HG03442 (cell line): Measurements from ENCODE around the gene IL17RA.

Experiments
- ATAC-seq: cut with Tn5 transposase; IDR thresholded peaks from one replicate; pipeline ENCODE4 v1.9.1; 2021; ENCODE audit warnings: mild to moderate bottlenecking, moderate library complexity; ENCODE audit not compliant: unreplicated experiment

IL17RA gene

DNA sequence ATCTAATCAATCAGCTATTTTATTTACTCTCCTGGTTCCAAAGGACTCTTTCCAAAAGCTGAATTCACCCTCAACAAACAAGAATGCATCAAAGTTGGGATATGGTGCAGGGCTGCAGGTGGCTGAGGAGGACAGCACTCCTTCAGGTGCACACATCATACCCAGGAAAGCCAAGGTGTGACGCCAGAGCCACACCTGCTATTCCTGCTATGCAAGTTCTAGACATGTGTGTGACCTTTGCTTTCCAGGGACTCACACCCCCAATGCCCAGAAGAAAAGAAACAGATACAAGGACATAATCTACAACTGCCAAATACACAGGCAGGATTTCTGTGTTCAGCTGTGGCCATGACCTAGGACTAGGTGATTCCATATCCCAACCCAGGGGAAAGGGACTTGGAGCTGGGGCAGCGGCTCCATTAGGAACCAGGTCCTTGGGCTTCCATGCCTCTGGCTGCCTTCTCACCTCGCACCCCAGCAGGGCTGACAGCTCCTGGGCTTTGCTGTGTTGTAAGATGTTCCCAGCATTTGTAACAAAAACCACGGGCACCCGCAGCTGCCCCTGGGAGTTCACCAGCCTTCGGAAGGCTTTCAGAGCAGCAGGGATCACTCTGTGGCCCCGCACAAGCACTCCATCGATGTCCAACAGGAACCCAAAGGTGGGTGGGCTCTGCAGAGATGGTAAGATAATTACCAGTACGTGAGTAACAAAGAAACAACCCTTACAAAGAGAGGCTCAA is 64.4 kb downstream of the IL17RA start:
- ATAC-seq, result no peak

- no peak for ATAC-seq
Observed at GRCh38 chr22:17152340-17152739, 67.5 kb downstream of the IL17RA start.

GRCh38 chr22:17152971-17153370 is 68.2 kb downstream of the IL17RA start:
- ATAC-seq, result no peak

DNA sequence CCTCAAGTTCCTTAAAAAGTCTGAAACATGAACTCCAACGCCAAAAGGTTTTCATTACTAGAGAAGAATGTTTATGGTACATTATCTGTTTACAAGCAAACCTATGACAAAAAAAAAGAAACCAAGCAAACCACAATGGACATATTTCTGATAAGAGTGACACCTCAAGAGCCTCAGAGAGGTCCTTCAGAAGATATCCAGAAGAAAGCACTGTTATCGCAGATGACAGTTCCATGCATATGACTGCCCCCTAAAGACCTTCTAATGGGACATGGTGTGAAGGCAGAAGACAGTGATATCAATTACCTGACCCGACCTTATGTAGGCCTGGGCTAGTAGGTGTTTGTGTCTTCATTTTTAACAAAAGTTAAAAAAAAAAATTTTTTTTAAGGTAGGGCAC is 71.1 kb downstream of the IL17RA start:
- ATAC-seq, result no peak

DNA sequence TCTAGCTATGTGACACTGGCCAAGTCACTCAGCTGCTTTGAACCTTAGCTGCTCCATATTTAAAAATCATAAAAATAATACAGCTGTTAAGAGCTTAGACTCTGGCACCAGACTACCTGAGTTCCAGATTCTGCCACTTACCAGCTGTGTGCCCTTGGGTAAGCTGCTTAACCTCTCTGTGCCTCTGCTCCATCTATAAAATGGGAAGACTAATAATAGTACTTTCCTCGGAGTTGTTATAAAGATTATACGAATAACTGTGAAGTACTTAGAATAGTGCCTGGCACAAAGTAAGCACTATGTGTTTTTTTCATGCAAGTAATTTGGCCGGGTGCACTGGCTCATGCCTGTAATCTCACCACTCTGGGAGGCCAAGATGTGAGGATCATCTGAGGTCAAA is 72.9 kb downstream of the IL17RA start:
- ATAC-seq, result no peak

DNA sequence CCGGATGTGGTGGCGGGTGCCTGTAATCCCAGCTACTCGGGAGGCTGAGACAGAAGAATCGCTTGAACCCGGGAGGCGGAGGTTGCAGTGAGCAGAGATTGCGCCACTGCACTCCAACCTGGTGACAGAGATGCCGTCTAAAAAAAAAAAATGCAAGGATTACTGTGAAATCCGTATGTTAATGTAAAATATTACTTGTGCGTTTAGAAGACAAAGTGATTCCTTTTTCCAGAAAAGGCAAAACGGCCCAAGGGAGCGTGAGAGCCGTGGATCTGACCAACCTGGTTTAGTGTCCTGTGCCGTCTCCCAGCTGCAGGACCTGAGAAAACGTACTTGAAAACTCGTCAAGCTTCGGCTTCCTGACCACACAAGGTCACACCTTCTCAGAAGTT is 73.4 kb downstream of the IL17RA start:
- ATAC-seq, result no peak

DNA sequence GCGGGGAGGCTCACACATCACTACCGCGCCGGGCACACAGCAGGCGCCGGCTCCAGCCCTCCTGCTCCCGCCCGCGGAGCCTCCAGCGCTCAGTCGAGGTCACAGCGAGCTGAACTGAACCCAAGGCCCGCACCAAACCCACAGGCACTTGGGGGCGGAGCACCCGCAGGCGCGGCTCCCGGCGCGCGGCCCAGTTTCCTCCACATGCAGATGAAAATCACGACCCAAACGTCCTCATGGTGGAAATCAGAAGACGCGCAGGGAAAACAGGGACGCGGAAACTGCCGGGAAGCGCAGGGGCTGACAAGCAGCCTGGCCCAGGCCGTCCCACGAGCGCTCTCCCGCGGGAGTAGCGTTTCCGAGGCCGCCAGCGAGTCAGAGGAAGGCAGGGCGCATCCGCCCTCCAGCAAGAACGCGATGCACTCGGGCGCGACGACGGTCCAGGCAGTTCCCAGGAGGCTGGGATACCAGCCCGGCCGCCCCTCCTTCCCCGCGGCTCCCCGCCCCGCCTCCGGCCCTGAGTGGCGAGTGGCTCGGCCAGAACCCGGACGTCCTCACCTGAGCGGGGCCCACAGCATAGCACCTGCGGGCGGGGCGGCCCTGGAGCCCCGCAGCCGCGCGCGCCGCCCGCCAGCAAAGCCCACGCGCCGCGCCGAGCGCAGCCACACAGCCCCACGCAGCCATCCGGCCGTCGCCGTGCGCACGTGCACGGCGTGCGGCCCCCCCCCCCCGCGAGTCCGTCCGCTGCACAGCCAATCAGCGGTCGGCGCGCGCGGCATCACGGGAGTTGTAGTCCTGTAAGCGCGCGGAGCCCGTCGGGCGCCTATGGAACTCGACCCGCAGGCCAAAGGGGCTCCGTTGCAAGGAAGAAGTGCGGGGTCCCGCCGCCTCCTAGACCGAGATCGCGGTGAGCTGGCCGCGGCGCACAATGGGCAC is 74.0 kb downstream of the IL17RA start, which contains the start of gene HDHD5:
Gene HDHD5, minus strand, starts transcription at position 710 of the 936 bp plus-strand sequence. Its CDS starts 26 bp downstream, at position 684.
- peak; percentile 72 for ATAC-seq

DNA sequence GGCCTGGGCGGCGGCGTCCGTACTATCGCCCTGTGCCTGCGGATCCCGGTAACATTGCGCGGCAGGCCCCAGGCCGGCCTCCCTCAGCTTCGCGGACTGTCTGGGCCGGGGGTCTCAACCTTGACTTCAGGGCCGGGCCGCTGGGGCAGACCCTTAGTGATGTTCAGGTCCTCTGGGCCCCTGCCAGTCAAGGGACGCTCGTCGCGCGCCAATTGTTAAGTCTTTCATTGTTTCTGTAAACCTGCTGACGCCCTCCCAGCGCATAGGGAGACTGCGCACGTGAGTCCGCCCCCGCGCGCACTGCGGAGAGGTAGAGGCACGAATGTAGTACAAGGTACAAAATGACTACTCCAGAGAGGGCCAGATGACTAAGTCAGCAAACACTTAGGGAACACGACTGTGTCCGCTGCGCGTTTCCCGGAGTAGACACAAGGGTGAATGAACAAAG is 74.7 kb downstream of the IL17RA start:
- ATAC-seq, result peak; percentile 26

DNA sequence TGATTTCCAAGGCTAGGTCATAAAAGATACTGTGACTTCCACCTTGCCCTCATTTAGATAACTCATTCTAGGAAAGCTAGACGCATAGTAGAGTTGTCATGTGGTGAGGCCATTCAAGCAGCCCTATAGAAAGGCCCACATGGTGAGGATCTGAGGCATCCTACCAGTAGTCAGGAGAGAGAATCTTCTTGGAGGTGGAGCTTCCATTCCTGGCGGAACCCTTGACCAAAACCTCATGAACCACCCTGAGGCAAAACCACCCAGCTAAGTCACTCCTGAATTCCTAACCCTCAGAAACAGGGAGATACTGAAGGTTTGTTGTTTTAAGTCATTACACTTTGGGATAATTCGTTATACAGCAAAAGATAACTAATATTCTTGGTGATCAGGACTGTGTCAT is 77.2 kb downstream of the IL17RA start:
- no peak for ATAC-seq

GRCh38 chr22:17162731-17163130 is 77.9 kb downstream of the IL17RA start:
- no peak for ATAC-seq

- ATAC-seq, result no peak
Observed at GRCh38 chr22:17164392-17165024, 79.7 kb downstream of the IL17RA start.
